Islet precursor cell (in vitro differentiated cells): ENCODE data around the gene UNC13B.
"Not testable (repeated sequence)": the region's sequence is repeated elsewhere in the genome, so short reads cannot be mapped to it uniquely, and the experiment has no call there.

Experiments
- DNase-seq: peaks from one replicate; pipeline ENCODE4 v3.0.0-alpha.2; 2018

UNC13B gene

DNA sequence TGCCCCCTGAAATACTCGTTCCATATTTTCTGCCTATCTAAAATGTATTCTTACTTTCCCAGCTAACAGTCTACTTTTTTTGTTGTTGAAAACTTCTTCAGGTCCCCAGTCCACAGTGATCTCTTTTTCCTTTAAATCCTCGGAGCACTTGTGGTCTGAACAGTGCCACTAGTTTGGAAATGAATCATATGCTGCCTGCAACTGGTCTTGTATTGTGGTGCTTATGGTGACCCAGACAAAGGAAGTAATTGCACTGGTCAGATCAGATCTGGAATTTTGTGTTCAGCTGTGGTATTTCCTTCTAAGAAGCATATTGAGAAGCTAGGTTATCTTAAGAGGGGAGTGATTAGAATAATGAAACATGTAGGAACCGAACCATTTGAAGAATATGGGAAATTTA lies 2.9 kb downstream of the UNC13B start:
- DNase-seq: no peak

GRCh38 chr9:35167429-35167828 lies 5.6 kb downstream of the UNC13B start:
- DNase-seq: not testable (repeated sequence)

GRCh38 chr9:35168963-35169362 lies 7.2 kb downstream of the UNC13B start:
- no peak for DNase-seq

DNA sequence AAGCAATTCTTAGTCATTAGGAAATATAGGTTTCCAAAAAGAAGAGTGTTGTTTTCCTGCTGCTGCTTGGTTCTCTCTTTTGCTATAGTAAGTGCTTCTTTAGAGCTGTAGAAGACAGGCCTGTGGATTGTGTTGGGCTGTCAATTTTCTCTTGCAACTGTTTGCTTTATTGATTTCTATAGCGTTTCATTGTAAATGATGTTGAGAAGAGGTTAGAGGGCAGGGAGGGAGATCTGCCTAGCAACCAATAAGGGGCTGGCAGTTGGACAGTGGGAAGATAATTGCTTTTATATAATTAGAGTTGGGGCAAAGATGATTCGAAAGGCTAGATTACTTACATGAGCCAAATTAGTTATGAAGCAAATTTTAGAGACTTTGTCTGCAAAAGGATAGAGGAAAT lies 11.1 kb downstream of the UNC13B start:
- DNase-seq: no peak

DNA sequence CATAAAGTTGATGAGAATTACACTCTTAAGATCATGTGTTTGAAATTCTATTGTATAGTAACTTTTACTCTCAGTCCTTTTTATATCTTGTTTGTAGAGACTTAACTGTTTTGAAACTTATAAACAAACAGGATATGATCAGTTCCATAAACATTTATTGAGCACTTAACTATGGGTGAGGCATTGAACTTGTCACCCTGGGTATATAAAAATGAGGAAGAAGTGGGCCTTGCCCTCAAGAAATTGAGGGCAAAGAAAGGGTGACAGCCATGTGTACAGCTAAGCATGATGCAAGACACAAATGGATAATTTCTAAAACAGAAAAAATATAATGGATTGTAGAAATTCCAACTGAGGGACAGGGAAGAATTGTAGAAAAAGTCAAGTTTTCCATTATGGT lies 15.7 kb downstream of the UNC13B start:
- DNase-seq: no peak

DNA sequence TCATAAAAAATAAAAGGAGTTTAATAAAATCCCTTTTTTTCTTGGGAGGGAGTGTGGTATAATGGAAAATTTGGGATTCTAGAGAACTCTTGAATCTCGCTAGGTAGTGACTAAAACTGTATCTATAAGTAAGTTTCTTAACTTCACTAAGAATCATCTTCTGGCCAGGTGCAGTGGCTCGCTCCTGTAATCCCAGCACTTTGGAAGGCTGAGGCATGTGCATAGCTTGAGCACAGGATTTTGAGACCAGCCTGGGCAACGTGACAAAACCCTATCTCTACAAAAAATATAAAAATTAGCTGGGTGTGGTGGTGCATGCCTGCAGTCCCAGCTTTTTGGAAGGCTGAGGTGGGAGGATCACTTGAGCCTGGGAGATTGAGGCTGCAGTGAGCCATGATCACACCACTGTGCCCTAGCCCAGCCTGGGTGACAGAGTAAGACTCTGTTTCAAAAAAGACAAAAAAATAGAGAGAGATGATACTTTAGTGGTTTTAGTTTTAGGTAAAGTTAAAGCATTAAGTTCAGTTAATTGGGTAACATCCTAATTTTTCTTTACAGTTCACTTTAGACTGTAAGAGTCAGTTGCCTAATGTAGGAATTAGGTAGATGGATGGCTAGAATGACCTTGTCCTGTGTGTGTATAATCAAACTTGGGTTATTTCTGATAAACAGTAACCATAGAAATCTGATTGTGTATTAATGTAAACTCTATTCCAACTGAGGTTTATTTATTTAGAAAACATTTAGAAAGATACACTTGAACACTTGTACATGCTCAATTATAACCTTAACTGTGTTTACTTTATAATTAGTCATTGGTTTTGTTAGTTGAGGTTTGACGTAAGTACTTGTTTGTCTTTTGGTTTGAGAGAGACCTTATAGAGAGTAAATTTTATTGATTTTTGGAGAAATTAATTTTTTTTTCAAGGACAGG lies 17.8 kb downstream of the UNC13B start:
- no peak for DNase-seq

DNA sequence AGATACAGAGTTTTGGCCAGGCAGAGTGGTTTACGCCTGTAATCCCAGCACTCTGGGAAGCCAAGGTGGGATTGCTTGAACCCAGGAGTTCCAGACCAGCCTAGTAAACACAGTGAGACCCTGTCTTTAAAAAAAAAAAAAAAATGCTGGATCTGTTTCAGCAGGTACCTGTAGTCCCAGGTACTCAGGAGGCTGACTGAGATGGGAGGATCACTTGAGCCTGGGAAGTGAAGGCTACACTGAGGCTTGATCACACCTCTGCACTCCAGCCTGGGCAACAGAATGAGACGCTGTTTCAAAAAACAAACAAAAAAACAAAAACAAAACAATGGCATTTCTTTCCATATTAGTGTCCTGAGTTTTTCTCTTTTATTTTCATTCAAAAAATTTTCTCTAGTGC lies 19.0 kb downstream of the UNC13B start:
- no peak for DNase-seq

GRCh38 chr9:35182401-35182800 lies 20.6 kb downstream of the UNC13B start:
- DNase-seq: not testable (repeated sequence)

DNA sequence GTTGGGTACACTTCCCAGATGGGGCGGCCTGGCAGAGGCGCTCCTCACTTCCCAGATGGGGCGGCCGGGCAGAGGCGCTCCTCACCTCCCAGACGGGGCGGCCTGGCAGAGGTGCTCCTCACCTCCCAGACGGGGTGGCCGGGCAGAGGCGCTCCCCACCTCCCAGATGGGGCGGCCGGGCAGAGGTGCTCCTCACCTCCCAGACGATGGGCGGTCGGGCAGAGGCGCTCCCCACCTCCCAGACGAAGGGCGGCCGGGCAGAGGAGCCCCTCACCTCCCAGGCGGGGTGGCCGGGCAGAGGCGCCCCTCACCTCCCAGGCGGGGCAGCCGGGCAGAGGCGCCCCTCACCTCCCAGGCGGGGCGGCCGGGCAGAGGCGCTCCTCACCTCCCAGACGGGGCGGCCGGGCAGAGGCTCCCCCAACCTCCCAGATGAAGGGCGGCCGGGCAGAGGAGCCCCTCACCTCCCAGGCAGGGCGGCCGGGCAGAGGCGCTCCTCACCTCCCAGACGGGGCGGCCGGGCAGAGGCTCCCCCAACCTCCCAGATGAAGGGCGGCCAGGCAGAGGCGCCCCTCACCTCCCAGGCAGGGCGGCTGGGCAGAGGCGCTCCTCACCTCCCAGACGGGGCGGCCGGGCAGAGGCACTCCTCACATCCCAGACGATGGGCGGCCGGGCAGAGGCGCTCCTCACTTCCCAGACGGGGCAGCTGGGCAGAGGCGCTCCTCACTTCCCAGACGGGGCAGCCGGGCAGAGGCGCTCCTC lies 21.4 kb downstream of the UNC13B start:
- DNase-seq: not testable (repeated sequence)

DNA sequence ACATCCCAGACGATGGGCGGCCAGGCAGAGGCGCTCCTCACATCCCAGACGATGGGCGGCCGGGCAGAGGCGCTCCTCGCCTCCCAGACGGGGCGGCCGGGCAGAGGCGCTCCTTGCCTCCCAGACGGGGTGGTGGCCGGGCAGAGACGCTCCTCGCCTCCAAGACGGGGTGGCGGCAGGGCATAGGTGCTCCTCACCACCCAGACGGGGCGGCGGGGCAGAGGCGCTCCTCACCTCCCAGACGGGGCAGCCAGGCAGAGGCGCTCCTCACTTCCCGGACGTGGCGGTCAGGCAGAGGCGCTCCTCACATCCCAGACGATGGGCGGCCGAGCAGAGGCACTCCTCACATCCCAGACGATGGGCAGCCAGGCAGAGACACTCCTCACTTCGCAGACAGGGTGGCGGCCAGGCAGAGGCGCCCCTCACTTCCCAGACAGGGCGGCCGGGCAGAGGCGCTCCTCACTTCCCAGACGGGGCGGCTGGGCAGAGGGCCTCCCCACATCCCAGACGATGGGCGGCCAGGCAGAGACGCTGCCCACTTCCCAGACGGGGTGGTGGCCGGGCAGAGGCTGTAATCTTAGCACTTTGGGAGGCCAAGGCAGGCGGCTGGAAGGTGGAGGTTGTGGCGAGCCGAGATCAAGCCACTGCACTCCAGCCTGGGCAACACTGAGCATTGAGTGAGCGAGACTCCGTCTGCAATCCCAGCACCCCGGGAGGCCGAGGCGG lies 22.1 kb downstream of the UNC13B start:
- DNase-seq: not testable (repeated sequence)

GRCh38 chr9:35186524-35186923 lies 24.7 kb downstream of the UNC13B start:
- DNase-seq: no peak

GRCh38 chr9:35190203-35190602 lies 28.4 kb downstream of the UNC13B start:
- DNase-seq: no peak

- no peak for DNase-seq
These were observed 29.3 kb downstream of the UNC13B start for GRCh38 chr9:35191105-35191504.

DNA sequence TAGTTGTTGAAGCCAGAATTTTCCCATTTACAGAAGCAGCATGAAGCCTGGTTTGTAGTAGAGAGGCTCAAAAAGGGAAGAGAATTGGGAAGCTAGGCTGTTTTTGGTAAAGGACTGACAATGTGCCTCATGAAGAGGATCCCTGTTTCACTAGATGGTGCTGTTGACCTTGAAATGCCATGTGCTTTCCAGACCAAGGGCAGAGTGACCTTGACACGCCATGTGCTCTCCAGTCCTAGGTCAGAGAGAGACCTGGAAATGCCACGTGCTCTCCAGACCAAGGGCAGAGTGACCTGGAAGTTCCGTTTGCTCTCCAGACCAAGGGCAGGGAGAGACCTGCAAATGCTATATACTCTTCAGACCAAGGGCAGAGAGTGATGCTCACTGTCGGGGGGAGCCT lies 32.0 kb downstream of the UNC13B start:
- DNase-seq: no peak

DNA sequence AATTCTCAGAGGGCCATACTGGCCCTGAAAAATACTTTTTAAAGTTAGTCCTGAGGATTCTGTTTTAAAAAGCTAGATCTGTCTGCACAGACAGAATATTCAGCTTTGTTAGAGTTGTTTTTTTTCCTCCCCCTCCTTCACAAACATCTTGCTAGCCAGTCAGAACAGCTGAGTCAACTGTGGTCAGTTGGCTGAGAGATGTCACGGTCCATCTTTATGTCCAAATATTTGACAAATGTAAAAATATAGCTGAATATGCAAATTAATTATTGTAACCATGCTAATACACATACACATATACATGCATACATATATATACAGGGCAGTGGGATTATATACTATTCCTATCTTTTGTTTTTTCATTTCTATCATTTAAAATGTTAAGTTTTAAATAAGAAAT lies 33.9 kb downstream of the UNC13B start:
- no peak for DNase-seq

GRCh38 chr9:35198191-35198590 lies 36.4 kb downstream of the UNC13B start:
- no peak for DNase-seq

GRCh38 chr9:35203528-35203927 lies 41.7 kb downstream of the UNC13B start:
- DNase-seq: no peak

- DNase-seq: no peak
These were observed 43.5 kb downstream of the UNC13B start for GRCh38 chr9:35205340-35205739.

DNA sequence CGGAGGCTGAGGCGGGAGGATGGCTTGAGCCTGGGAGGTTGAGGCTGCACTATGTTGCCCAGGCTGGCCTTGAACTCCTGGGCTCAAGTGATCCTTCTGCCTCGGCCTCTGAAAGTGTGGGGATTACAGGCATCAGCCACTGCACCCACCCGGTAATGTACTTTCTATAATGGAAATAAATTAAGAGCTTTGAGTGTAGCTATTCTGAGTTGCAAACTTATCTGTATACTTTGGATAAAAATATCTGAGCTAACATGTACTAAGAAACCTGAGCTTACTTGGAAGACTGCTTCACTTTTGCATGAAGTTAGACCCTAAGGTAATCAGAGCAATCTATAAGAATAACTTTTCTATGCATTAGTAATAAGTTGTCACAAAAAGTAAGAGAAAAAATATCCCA lies 50.0 kb downstream of the UNC13B start:
- no peak for DNase-seq

DNA sequence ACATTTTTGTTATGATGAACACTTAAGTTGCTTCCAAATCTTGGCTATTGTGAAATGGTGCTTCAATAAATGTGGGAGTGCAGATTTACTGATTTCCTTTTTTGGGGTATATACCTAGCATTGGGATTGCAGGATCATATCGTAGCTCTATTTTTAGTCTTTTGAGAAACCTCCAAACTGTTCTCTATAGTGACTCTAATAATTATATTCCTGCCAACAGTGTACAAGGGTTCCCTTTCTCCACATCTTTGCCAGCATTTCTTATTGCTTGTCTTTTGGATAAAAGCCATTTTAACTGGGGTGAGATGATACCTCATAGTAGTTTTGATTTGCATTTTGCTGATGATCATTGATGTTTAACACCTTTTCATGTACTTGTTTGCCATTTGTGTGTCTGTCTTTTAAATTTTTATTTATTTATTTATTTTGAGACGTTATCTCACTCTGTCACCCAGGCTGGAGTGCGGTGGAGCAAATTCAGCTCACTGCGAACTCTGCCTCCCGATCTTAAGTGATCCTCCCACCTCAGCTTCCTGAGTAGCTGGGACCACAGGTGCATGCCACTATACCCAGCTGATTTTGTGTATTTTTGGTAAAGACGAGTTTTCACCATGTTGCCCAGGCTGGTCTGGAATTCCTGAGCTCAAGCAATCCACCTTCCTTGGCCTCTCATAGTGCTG lies 59.0 kb downstream of the UNC13B start:
- no peak for DNase-seq

GRCh38 chr9:35225677-35226076 lies 63.9 kb downstream of the UNC13B start:
- DNase-seq: no peak

- DNase-seq: no peak
These were observed 64.8 kb downstream of the UNC13B start for GRCh38 chr9:35226651-35227050.

DNA sequence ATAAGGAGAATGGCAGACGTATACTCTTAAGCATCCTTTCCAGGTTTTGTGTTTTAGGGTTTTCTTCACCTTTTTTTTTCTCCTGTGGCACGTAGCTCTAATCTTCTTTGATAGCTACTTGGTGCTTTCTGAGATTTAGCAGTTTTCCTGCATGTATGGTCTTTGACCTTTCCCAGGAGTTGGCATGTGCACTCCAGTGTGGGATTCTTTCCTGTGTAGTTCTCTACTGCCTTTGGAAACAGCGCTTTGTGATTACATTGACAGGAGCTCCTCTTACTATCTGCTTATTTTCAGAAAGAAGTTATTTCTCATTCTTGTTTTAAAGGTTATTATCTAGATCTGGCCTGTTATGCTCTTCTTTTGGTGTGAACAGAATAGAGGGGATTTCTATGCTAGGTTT lies 65.5 kb downstream of the UNC13B start:
- no peak for DNase-seq
